ENCODE data around the gene BMP6. TPM values are rescaled to one million over a fixed set of nuclear protein-coding genes. Genes with fewer than 3 reads are reported as not detected.

BMP6 gene
- total and polyA plus RNA-seq, 2 of the 4 experiments (the other 2 are of a cell fraction), result 0.18 to 0.19 TPM

DNA sequence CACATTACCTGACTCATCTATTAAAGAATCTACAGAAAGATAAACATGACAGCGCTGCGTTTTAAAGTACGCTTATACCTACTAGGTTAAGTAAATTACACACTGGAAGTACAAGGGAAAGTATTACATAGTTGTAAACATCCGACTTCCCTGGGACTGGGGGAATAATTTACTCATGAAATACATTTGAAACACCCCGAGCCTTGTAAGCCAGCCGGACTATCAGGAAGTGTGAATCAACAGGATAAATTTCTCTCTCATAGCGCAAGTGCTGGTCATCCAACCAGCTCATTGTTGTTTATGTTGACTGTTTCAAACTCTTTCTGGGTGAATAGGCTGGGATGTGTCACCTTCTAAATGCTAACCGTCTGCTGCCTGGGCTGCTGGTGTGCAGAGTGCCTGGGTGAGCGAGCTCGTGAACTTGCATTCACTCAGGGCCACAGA, 4.9 kb downstream of the BMP6 start:
- no peak overlapping the region for H3K9ac ChIP-seq (ENCODE audit: low read depth, low read length)
- ATAC-seq (ENCODE audit: low read depth), result peak; percentile 73

More for the DNA sequence above, 4.9 kb downstream of the BMP6 start:
- Histone ChIP-seq H2BK120ac (ENCODE audit: low read depth, low read length) (no peak overlapping the region), H3K4me1 (ENCODE audit: control insufficient read depth, insufficient read depth, low read length) (peaks cover 5% of the 10 kb centered on the region), H4K8ac (ENCODE audit: low read depth in 2 of 2, low read length in 2 of 2) (no peak overlapping the region), H4K5ac (ENCODE audit: low read depth, low read length) (no peak overlapping the region), H3K18ac (ENCODE audit: low read depth, low read length) (no peak overlapping the region), H2BK20ac (ENCODE audit: low read depth, low read length) (no peak overlapping the region), H2AFZ (replicated peaks; ENCODE audit: low read length, poor library complexity) (peak overlapping the region; percentile 27), H3K23ac (ENCODE audit: low read depth, low read length) (no peak overlapping the region), H4K20me1 (ENCODE audit: insufficient read depth, low read length) (no peaks in the 10 kb centered on the region), H3K9me3 (ENCODE audit: control insufficient read depth, insufficient read depth, low read length) (no peaks in the 10 kb centered on the region), H3K14ac (replicated peaks; ENCODE audit: low read depth, low read length) (no peak overlapping the region), H2BK5ac (ENCODE audit: low read depth, low read length, poor library complexity, severe bottlenecking) (no peak overlapping the region), H2AK9ac (replicated peaks; ENCODE audit: low read depth, low read length, poor library complexity) (no peak overlapping the region), H3K4ac (ENCODE audit: low read depth, low read length) (no peak overlapping the region), H3K9me1 (ENCODE audit: insufficient read depth, low read length) (peaks cover 4% of the 10 kb centered on the region), H3K4me3 (ENCODE audit: insufficient read depth, low read depth, low read length) (no peak overlapping the region), H3K79me1 (ENCODE audit: low read depth in 1 of 2, low read length in 2 of 2) (no peaks in the 10 kb centered on the region), H3K36me3 (ENCODE audit: control insufficient read depth, insufficient read depth, low read length) (no peaks in the 10 kb centered on the region), H3K27me3 (ENCODE audit: control insufficient read depth, insufficient read depth, low read length) (peaks cover 27% of the 10 kb centered on the region), H2AK5ac (ENCODE audit: low read depth, low read length) (no peak overlapping the region), H3K27ac (ENCODE audit: insufficient read depth, low read length) (no peak overlapping the region; the same call in 1 of the 2 replicates), H4K91ac (ENCODE audit: insufficient read depth, low read depth, low read length) (no peak overlapping the region), H3K4me2 (ENCODE audit: low read depth, low read length) (peak overlapping the region; percentile 65), H2BK15ac (ENCODE audit: low read depth, low read length) (0 out of 3 replicates have a peak overlapping the region, but pooled peaks have one; percentile 79), H3K56ac (ENCODE audit: extremely low read depth, insufficient read depth, low read length) (no peak overlapping the region; the same call in 1 of the 2 replicates)
- BruUV-seq (replicated peaks), result no TSS peak
- no peak for TF ChIP-seq MAZ (IDR thresholded peaks at IDR 0.05; ENCODE audit: borderline replicate concordance, low read depth, low read length)
- no peak for TF ChIP-seq RFX5 (IDR thresholded peaks at IDR 0.05; ENCODE audit: low read depth, low read length)
- TF ChIP-seq BHLHE40 (IDR thresholded peaks at IDR 0.05; ENCODE audit: low read depth, low read length), result peak; percentile 76
- TF ChIP-seq FOS (IDR thresholded peaks at IDR 0.05; ENCODE audit: low read depth, low read length), result peak; percentile 77
- TF ChIP-seq MXI1 (IDR thresholded peaks at IDR 0.05; ENCODE audit: borderline replicate concordance, low read depth, low read length), result no peak
- CTCF ChIA-PET, result no interaction called here
- dilution Hi-C loops (cut with HindIII; ENCODE audit: low sequenced_read_pairs, unreplicated experiment), result no loop called here
- POLR2A ChIA-PET (ENCODE audit: unreplicated experiment), result no interaction called here
- in situ Hi-C loops (cut with MboI; ENCODE audit: low sequenced_read_pairs), result no loop called here
- intact Hi-C loops (cut with micrococcal nuclease), result loop anchor here (2.0 kb wide), 1 partner anchor 56 kb away; no protein-coding TSS in a partner anchor
- 20% methylated on average over 1 of the region's 10 CpGs; no CpG with 5 or more reads in 1 of the 2 experiments for WGBS, 2 experiments (ENCODE audit: extremely low coverage in 2 of 2, insufficient read length in 1 of 2)
- DNase-seq, result peak; percentile 90
